Activated CD4-positive, alpha-beta T cell treated with anti-CD3 and anti-CD28 coated beads, Interleukin-2, amount 50 U/mL, for 24 hours (primary cell): ENCODE data around the gene ADAM12.

Experiments used
- DNase-seq, 2 donors: peaks; one replicate each; pipeline ENCODE4 v3.0.0-alpha.2; 2020; ENCODE audit warnings: low read depth in 1 of 2, low spot score in 1 of 2

The ADAM12 gene

GRCh38 chr10:126218778-126219649 is 169.3 kb downstream of the ADAM12 start:
- DNase-seq = no peak

GRCh38 chr10:126218174-126218573 is 170.1 kb downstream of the ADAM12 start:
- no peak for DNase-seq

GRCh38 chr10:126216632-126216961 is 171.7 kb downstream of the ADAM12 start:
- no peak for DNase-seq

GRCh38 chr10:126215746-126216631 is 172.3 kb downstream of the ADAM12 start:
- DNase-seq = no peak

GRCh38 chr10:126214679-126215078 is 173.6 kb downstream of the ADAM12 start:
- no peak for DNase-seq

- DNase-seq = no peak
Observed at GRCh38 chr10:126214021-126214420, 174.3 kb downstream of the ADAM12 start.

- no peak for DNase-seq
Observed at GRCh38 chr10:126212738-126213137, 175.5 kb downstream of the ADAM12 start.

GRCh38 chr10:126210051-126210651 is 178.1 kb downstream of the ADAM12 start:
- DNase-seq = no peak

GRCh38 chr10:126209451-126209850 is 178.8 kb downstream of the ADAM12 start:
- DNase-seq = no peak

- DNase-seq = no peak
Observed at GRCh38 chr10:126208726-126209302, 179.5 kb downstream of the ADAM12 start.

- no peak for DNase-seq
Observed at GRCh38 chr10:126207851-126208250, 180.4 kb downstream of the ADAM12 start.

GRCh38 chr10:126207313-126207771 is 180.9 kb downstream of the ADAM12 start:
- no peak for DNase-seq

- no peak for DNase-seq
Observed at GRCh38 chr10:126205486-126206205, 182.6 kb downstream of the ADAM12 start.

- no peak for DNase-seq
Observed at GRCh38 chr10:126204320-126204719, 184.0 kb downstream of the ADAM12 start.

- DNase-seq = no peak
Observed at GRCh38 chr10:126203746-126204145, 184.5 kb downstream of the ADAM12 start.

GRCh38 chr10:126201603-126202002 is 186.7 kb downstream of the ADAM12 start:
- no peak for DNase-seq

GRCh38 chr10:126199221-126199998 is 188.9 kb downstream of the ADAM12 start:
- DNase-seq = no peak

- DNase-seq = no peak
Observed at GRCh38 chr10:126198681-126199080, 189.6 kb downstream of the ADAM12 start.

GRCh38 chr10:126197036-126197543 is 191.2 kb downstream of the ADAM12 start:
- DNase-seq = no peak

- DNase-seq = no peak
Observed at GRCh38 chr10:126196281-126196680, 192.0 kb downstream of the ADAM12 start.
